GM23338 (cell line): ENCODE data around the gene ZFP64. TPM values are rescaled to one million over a fixed set of nuclear protein-coding genes. Genes with fewer than 3 reads are reported as not detected.
"Not testable (repeated sequence)": the region's sequence is repeated elsewhere in the genome, so short reads cannot be mapped to it uniquely, and the experiment has no call there.

Experiments used
- ATAC-seq: fragments of 200-7000 bp; cut with Tn5 transposase; 3 replicates; pipeline ENCODE4 v1.9.1; 2020
- DNase-seq: peaks from one replicate; pipeline ENCODE4 v3.0.0-alpha.2; 2015; ENCODE audit warnings: low spot score
- H2AFZ ChIP-seq: fragments of 200-600 bp; sonication (generic); 2 replicates; pipeline ENCODE4 v1.8.0; 2016; ENCODE audit warnings: antibody characterized with exemption, mild to moderate bottlenecking, moderate library complexity
- H3F3A ChIP-seq: fragments of 200-600 bp; sonication (generic); replicated peaks from 2 replicates; pipeline ENCODE4 v1.8.0; 2017; ENCODE audit warnings: antibody characterized with exemption, mixed run types, low read depth
- H3K27ac ChIP-seq: fragments of 200-600 bp; sonication (generic); 2 replicates; pipeline ENCODE4 v1.6.1; 2016; ENCODE audit warnings: low read depth
- H3K27me3 ChIP-seq: fragments of 200-600 bp; sonication (generic); 2 replicates; pipeline ENCODE4 v1.8.0; 2016; ENCODE audit warnings: mild to moderate bottlenecking, mixed run types, moderate library complexity; ENCODE audit not compliant: insufficient read depth
- H3K36me3 ChIP-seq: fragments of 200-600 bp; sonication (generic); 2 replicates; pipeline ENCODE4 v1.8.0; 2016; ENCODE audit warnings: mild to moderate bottlenecking; ENCODE audit not compliant: insufficient read depth
- H3K4me1 ChIP-seq: fragments of 200-600 bp; sonication (generic); 2 replicates; pipeline ENCODE4 v1.8.0; 2016; ENCODE audit warnings: mild to moderate bottlenecking, moderate library complexity; ENCODE audit not compliant: insufficient read depth
- H3K4me2 ChIP-seq: fragments of 200-600 bp; sonication (generic); 2 replicates; pipeline ENCODE4 v1.7.1; 2017; ENCODE audit warnings: mixed run types
- H3K4me3 ChIP-seq: fragments of 200-600 bp; sonication (generic); 2 replicates; pipeline ENCODE4 v1.6.1; 2016; ENCODE audit warnings: mixed run types
- H3K79me2 ChIP-seq: fragments of 200-600 bp; sonication (generic); replicated peaks from 2 replicates; pipeline ENCODE4 v1.8.0; 2017; ENCODE audit warnings: mild to moderate bottlenecking; ENCODE audit not compliant: insufficient read depth
- H3K9me2 ChIP-seq: fragments of 200-600 bp; sonication (generic); 2 replicates; pipeline ENCODE4 v1.8.0; 2017; ENCODE audit not compliant: insufficient read depth
- H4K20me1 ChIP-seq: fragments of 200-600 bp; sonication (generic); replicated peaks from 2 replicates; pipeline ENCODE4 v1.8.0; 2017; ENCODE audit warnings: mild to moderate bottlenecking; ENCODE audit not compliant: insufficient read depth
- H3K27ac Mint-ChIP-seq: 2 replicates; pipeline ENCODE4 v1.8.0; 2020; ENCODE audit warnings: inconsistent platforms, mild to moderate bottlenecking, moderate library complexity, mixed read lengths
- H3K27me3 Mint-ChIP-seq: 3 replicates; pipeline ENCODE4 v1.8.0; 2022; ENCODE audit warnings: low read depth, mild to moderate bottlenecking, moderate library complexity, mixed read lengths, inconsistent platforms; ENCODE audit not compliant: insufficient read depth, poor library complexity
- H3K36me3 Mint-ChIP-seq: 3 replicates; pipeline ENCODE4 v1.8.0; 2021; ENCODE audit warnings: low read depth, mild to moderate bottlenecking, inconsistent platforms, moderate library complexity, mixed read lengths
- H3K4me1 Mint-ChIP-seq: 3 replicates; pipeline ENCODE4 v1.8.0; 2020; ENCODE audit warnings: mild to moderate bottlenecking, inconsistent platforms, mixed read lengths
- H3K4me3 Mint-ChIP-seq: 3 replicates; pipeline ENCODE4 v1.8.0; 2021; ENCODE audit warnings: moderate library complexity, mild to moderate bottlenecking, inconsistent platforms, mixed read lengths
- H3K9me3 Mint-ChIP-seq: 3 replicates; pipeline ENCODE4 v1.8.0; 2020; ENCODE audit warnings: moderate library complexity, mild to moderate bottlenecking, inconsistent platforms, mixed read lengths
- CTCF ChIP-seq, 2 experiments: fragments of 200-600 bp in 1 of 2; sonication (generic) in 1 of 2; conservative IDR thresholded peaks; 2 replicates each; pipeline versions ENCODE4 v1.5.1 to v1.6.1; 2016 to 2017; ENCODE audit warnings: antibody characterized with exemption in 2 of 2, low read depth in 2 of 2, mild to moderate bottlenecking in 2 of 2, moderate library complexity in 1 of 2
- NANOG ChIP-seq: IDR thresholded peaks from 2 replicates; pipeline ENCODE4 v1.6.1; 2016; ENCODE audit warnings: antibody characterized with exemption, borderline replicate concordance
- POLR2AphosphoS5 ChIP-seq: IDR thresholded peaks from 2 replicates; pipeline ENCODE4 v1.6.1; 2016; ENCODE audit warnings: antibody characterized with exemption, low read depth
- STAT1 ChIP-seq: IDR thresholded peaks from one replicate; pipeline ENCODE4 v1.6.1; 2016; ENCODE audit warnings: antibody characterized with exemption; ENCODE audit not compliant: unreplicated experiment
- ZNF114 ChIP-seq: fragments of 250-450 bp; sonication (Bioruptor Pico); IDR thresholded peaks from 2 replicates; pipeline ENCODE4 v1.5.0; 2020; ENCODE audit warnings: mild to moderate bottlenecking, moderate library complexity
- polyA plus RNA-seq: library from polyadenylated mRNA; unstranded; fragments of >200 nt; fragmentation: Nextera tagmentation; extraction: Ambion mirVana; gene quantifications from 2 replicates; pipeline ENCODE4 v1.2.1, GENCODE V29; 2016
- total RNA-seq: library from RNA; depleted of rRNA; stranded (reverse); fragments of >200 nt; shearing (Covaris generic); gene quantifications from 2 replicates; pipeline ENCODE4 v1.2.3, GENCODE V29; 2014
- TF ChIP-seq, protein P1 (sequence below): IDR thresholded peaks from 2 replicates; pipeline ENCODE4 v1.6.1; 2016; ENCODE audit warnings: antibody characterized with exemption

Gene ZFP64
- total and polyA plus RNA-seq, 2 experiments from 2014 or later, result 9.6 to 30.4 TPM

- not testable (repeated sequence) for H3K4me3 ChIP-seq, H3K79me2 ChIP-seq, H3K9me2 ChIP-seq, H3K27ac ChIP-seq, ATAC-seq, H3F3A ChIP-seq, DNase-seq, H3K36me3 ChIP-seq, H3K4me2 ChIP-seq, H3K27me3 Mint-ChIP-seq, H2AFZ ChIP-seq, H3K27me3 ChIP-seq, H4K20me1 ChIP-seq, H3K27ac Mint-ChIP-seq, H3K4me3 Mint-ChIP-seq, H3K4me1 Mint-ChIP-seq, H3K4me1 ChIP-seq
- peaks cover 43% of the 10 kb centered on the region for H3K9me3 Mint-ChIP-seq
- peaks cover 21% of the 10 kb centered on the region for H3K36me3 Mint-ChIP-seq
Measured at GRCh38 chr20:52221362-52221761, 29.8 kb upstream of the ZFP64 start.

DNA sequence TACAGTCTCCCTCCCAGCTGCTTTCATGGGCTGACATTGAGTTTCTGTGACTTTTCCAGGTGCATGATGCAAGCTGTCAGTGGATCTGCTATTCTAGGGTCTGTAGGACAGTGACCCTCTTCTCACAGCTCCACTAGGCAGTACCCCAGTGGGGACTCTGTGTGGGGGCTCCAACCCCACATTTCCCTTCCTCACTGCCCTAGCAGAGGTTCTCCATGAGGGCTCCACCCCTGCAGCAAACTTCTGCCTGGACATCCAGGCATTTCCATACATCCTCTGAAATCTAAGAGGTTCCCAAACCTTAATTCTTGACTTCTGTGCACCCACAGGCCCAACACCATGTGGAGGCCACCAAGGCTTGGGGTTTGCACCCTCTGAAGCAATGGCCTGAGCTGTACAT lies 29.3 kb upstream of the ZFP64 start:
- not testable (repeated sequence) for H3K36me3 ChIP-seq, DNase-seq, H3K4me1 ChIP-seq, H3K4me2 ChIP-seq, H3K27ac Mint-ChIP-seq, H3K4me3 ChIP-seq, H2AFZ ChIP-seq, H3K9me2 ChIP-seq, H3K27ac ChIP-seq, H4K20me1 ChIP-seq, H3K4me3 Mint-ChIP-seq, H3F3A ChIP-seq, H3K4me1 Mint-ChIP-seq, H3K27me3 ChIP-seq, H3K27me3 Mint-ChIP-seq, ATAC-seq, H3K79me2 ChIP-seq
- Mint-ChIP-seq H3K9me3 (peaks cover 43% of the 10 kb centered on the region), H3K36me3 (peaks cover 21% of the 10 kb centered on the region)

DNA sequence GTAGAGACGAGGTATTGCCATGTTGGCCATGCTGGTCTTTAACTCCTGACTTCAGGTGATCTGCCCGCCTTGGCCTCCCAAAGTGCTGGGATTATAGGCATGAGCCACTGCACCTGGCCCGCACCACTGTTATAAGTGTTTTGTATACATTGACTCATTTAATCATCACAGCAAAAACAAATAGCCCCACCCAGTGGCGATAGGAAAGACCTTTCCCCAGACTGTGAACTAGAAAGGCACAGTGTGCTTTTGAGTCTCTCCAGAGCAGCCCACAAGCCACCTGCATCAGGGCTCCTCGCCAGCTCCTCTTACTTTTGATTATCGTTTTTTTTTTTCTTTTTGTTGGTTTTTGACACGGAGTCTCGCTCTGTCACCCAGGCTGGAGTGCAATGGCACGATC lies 27.9 kb upstream of the ZFP64 start:
- Histone ChIP-seq H3K4me1 (no peaks in the 10 kb centered on the region), H3K27me3 (no peaks in the 10 kb centered on the region), H3K27ac (no peak overlapping the region), H3K36me3 (peaks cover 6% of the 10 kb centered on the region; the same call in 1 of the 2 replicates), H3F3A (no peaks in the 10 kb centered on the region), H4K20me1 (no peaks in the 10 kb centered on the region), H3K4me3 (no peak overlapping the region), H3K9me2 (no peaks in the 10 kb centered on the region), H3K4me2 (no peak overlapping the region), H2AFZ (no peak overlapping the region), H3K79me2 (no peaks in the 10 kb centered on the region)
- TF ChIP-seq STAT1 (no peak), ZNF114 (CRISPR knock-in tag) (no peak), POLR2AphosphoS5 (no peak), NANOG (no peak), CTCF (conservative IDR thresholded peaks at IDR 0.05; ENCODE audit: low read depth in 2 of 2) (peak; percentile 61 to 71)
- TF ChIP-seq, protein P1, sequence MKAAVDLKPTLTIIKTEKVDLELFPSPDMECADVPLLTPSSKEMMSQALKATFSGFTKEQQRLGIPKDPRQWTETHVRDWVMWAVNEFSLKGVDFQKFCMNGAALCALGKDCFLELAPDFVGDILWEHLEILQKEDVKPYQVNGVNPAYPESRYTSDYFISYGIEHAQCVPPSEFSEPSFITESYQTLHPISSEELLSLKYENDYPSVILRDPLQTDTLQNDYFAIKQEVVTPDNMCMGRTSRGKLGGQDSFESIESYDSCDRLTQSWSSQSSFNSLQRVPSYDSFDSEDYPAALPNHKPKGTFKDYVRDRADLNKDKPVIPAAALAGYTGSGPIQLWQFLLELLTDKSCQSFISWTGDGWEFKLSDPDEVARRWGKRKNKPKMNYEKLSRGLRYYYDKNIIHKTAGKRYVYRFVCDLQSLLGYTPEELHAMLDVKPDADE, result no peak
- peaks cover 3% of the 10 kb centered on the region for H3K27me3 Mint-ChIP-seq
- peak; percentile 68 for ATAC-seq
- peaks cover 43% of the 10 kb centered on the region for H3K9me3 Mint-ChIP-seq
- H3K36me3 Mint-ChIP-seq, result peaks cover 21% of the 10 kb centered on the region
- H3K27ac Mint-ChIP-seq, result no peak overlapping the region
- H3K4me3 Mint-ChIP-seq, result no peak overlapping the region
- no peaks in the 10 kb centered on the region; the same call in 2 of the 3 replicates for H3K4me1 Mint-ChIP-seq
- DNase-seq, result peak; percentile 67
